HK-2 (cell line): ENCODE results near the gene IRGC.

Experiments used
- DNase-seq: peaks from one replicate; pipeline ENCODE4 v3.0.0-alpha.2; 2018; ENCODE audit not compliant: unreplicated experiment

The IRGC gene

DNA sequence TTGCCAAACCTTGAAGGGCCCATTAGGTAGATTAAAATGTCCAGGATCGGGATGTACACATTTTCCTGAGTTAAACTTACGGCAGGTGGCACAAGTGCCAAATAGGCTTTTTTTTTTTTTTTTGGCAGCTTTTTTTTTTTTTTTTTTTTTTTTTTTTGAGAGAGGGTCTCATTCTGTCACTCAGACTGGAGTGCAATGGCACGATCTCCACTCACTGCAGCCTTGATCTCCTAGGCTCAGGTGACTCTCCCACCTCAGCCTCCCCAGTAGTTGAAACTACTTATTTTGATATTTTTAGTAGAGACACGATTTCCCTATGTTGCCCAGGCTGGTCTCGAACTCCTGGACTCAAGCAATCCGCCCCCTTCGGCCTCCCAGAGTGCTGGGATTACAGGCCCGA, 9.0 kb downstream of the IRGC start:
- DNase-seq = no peak

DNA sequence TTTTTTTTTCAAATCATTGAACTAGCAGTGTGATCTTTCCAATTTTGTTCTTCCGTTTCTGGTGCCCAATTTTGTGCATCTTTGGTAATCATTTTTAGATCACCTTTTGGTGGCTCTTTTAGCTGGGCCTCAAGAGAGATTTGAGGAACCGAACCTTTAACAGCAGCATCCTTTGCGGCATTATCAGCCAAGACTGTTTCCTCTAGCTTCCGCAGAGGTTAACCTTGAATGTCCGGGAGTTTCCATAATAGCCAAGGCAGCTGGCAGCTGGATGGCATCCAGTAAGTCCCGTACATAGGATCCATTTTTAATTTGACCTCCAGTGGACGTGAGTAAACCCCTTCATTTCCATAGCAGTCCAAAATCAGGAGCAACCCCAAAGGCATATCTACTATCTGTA, 9.6 kb downstream of the IRGC start:
- DNase-seq = no peak

DNA sequence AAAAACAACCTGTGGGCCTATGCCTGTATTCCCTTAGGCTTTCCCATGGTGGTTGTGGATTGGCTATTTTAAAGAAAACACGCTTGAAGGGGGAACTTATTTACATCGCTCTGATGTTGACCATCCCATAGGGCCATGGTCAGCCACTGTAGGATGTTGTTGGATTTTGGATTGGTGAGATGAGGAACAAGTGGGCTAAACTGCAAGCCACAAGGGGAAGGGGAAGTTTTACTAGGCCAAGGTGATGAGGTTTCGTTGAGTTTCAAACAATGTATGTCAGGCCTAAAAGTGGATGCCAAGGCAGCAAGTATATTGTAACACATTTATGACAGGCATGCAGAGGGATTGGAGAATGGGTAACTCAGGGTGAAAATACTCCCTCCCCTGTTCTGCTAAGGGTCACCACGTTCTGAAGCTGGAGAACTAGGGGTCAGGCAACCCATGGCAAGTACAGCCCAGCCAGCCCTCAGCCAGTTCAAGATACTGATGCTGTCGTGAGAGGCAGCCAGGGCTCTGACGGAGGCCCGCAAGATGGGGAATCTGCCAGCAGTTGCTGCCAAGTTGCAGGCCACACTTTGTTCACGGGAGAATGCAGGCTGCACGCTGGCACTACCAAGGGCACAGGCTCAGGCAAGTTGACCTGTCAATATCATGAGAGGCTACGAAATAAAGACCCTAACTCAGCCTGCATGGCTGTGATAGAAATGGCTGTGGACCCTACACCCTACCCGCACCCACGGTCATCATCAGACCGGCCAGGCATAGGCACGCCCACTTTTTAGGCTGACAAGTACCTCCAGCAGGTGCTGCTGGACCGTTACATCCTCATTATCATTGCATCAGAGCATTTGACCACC, 11.1 kb downstream of the IRGC start:
- no peak for DNase-seq

DNA sequence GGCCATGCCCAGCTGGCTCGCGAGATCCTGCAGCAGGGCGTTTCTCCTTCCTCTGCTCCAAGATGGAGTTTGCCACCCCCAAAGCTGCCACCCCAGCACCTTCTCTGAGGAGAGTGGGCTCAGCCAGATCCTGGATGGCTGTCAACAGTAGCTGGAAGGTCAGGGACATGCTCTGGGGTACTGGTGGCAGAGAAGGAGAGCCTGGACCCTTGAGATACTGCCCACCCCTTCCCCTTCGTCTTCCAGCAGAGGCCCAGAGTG, 11.6 kb downstream of the IRGC start:
- no peak for DNase-seq

DNA sequence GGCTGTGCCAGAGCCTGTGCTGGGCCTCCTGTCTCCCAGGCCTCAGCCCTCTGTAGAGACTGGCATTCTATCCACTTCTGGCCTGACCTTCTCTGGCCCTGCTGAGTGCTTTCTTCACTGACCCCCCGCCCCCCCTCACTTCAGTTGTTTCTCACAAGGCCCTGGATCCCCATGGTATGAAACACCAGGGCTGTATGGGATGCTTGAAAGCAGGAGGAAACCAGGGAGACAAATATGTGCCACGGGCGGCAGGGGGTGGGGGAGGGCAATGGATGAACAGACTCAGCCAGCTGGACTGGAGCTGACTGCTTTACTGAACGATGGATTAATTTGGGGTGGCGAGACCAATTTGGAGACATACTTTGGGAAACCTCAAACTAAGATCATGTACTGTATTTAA, 14.0 kb downstream of the IRGC start:
- no peak for DNase-seq

DNA sequence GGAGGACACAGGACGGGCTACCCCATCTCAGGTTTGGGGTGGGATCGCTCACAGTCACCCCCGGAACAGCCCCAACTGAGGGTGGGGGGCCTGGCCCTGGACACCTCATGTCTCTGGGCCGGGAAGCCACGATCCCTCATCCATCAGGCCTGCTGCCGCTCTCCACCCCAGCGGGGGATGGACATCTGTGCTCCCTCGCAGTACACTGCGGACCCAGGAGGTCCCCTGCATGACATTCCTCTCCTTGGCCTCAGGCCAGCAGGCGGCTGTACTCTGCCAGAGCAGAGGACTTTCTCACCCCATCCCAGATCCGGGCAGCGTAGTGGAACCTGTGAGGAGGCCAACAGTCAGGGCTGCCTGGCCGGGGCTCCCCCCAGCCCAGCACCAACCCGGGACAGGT, 15.5 kb downstream of the IRGC start:
- DNase-seq = no peak

DNA sequence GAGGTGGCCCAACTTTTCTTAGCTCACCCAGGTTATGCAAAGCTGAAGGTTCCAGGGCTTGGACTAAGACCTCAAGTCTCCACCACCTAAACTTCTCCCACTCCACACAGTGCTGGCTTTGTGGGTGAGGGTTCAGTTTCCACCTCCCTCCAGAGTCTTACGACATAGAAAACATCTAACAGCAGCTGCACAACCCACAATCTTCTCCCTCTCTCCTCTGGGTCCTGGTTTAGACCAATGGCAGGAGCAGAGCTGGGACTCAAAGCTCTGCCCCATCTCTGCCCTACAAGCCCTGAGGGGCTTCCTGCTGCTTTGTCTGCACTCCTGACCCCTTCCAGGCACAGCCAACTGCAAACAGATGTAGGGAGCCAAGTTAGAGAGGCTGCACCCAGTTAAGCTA, 16.0 kb downstream of the IRGC start:
- DNase-seq = no peak

DNA sequence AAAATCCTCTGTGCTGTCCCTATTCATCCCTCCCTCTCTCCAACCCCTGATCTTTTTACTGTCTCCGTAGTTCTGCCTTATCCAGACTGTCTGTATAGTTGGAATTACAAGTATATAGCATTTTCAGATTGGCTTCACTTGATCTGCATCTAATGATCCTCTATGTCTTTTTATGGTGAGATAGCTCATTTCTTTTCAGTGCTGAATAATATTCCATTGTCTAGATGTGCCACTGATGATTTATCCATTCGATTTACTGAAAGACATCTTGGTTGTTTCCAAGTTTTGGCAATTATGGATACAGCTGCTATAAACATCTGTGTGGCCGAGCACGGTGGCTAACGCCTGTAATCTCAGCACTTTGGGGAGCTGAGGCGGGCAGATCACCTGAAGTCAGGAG, 19.1 kb downstream of the IRGC start:
- DNase-seq = no peak

DNA sequence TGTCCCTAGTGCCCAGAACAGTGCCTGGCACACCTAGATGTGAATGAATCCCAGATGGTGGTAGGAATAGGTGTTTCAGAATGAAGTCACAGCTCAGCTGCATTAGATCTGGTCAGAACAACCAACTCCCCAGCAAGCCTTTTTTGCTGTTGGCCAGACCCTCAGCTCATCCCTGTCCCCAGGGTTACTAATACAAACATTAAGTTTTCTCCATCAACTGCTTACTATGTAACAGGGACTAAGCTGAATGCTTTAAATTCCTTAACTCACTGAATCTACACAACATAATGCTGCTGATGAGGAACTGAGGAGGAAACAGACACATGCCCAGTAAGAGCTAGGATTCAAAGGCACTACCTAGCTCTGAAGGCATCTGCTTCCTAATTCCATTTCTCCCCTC, 20.1 kb downstream of the IRGC start:
- no peak for DNase-seq

DNA sequence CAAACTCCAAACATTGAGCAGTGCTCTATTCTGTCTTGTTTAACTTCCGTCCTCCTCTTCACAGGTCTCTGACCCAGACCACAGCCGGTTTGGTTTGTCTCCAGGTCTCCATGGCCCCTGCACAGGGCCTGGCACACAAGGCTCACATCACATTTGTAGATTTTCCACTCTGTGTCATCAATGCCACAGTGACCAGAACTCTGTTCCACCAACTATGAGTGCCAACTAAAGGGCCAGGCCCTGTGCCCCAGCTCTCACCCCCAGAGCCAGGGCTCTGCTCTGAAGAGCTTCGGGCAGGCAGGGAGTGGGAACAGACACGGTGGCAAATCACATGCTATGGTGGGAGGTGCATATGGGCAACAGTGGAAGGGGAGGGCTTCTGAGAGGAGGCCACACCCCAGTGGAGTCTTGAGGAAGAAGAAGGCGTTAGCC, 22.9 kb downstream of the IRGC start:
- no peak for DNase-seq

DNA sequence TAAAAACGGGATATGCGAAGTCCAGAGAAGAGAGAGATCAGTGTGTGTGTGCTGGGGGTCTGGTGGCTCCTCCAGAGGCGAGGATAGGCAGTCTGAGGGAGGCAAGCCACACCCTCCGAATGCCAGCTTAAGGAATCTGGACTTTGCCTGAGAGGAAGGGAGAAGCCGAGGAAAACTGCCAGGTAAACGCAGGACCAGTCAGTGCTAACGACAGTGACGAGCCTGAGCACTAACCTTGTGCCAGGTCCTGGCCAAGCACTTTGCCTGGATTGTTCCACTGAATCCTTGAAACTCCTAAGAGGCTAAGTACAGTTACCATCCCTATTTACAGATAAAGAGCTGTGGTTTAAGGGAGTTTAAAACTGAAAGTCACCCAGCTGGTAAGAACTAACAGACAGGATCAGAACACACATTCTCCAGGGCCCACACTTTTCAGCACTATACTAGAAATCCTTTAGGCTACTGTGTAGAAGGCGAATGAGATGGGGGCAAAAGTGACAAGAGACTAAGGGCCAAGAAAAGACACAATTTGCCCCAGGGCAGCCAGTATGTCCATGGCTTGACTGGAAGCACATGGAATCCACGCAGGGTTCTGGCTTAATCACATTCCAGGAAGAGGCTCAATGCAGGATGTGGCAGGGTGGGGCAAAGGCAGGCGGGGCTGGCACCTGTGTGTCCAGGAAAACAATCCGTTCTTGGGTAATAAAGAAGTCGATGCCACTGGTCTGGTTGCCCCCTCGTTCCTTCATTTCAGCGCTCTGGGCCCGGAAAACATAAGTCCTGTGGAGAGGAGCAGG, 23.8 kb downstream of the IRGC start:
- no peak for DNase-seq

DNA sequence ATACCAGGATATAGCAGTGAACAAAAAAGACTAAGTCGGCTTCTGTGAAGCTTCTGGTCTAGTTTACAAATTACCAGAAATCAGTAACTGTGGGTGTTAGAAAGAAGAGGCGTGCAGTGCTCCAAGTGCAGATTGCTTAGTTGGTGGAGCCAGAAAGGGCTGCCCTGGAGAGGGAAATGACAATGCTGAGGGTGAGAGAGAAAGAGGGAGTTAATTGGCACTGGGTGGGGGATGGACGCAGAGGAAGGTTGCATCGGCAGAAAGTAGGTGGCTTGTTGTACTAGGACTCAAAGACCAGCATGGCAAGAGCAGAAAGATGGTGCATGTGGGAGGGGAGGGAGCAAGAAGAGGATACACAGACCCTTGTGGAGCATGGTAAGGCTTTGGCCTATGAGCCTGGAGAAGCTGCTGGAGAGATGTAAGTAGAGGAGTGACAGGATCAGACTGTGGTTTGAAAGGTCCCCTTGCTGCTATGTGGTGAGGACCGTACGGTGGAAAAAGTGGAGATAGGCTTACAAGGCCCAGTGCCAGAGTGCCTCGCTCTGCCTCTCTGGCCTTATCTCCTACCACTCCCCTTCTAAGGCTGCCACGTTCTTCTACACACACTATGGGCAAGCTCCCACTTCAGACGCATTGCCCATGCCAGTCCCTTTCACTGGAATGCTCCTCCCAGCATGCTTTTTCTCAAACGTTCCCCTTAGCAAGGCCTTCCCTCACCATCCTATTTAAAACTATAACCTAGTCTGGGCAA, 25.4 kb downstream of the IRGC start:
- no peak for DNase-seq

DNA sequence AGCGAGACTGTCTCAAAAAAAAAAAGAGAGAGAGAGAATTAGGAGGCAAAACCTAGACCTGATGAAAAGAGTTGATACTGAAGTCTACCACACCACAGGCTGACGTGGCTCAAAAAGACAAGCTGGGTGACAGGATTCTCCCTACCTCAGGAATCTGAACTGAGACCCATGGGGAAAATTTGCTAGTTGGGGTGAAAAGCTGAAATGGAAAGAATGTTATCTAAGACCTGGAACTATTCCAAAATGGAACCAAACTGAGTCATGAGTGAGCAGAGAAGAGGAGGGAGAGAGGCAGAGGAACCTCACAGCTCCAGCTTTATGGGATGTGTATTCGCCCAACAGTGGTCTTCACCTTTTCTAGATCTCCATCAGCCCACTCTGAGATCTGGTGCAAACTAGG, 27.2 kb downstream of the IRGC start:
- DNase-seq = no peak

DNA sequence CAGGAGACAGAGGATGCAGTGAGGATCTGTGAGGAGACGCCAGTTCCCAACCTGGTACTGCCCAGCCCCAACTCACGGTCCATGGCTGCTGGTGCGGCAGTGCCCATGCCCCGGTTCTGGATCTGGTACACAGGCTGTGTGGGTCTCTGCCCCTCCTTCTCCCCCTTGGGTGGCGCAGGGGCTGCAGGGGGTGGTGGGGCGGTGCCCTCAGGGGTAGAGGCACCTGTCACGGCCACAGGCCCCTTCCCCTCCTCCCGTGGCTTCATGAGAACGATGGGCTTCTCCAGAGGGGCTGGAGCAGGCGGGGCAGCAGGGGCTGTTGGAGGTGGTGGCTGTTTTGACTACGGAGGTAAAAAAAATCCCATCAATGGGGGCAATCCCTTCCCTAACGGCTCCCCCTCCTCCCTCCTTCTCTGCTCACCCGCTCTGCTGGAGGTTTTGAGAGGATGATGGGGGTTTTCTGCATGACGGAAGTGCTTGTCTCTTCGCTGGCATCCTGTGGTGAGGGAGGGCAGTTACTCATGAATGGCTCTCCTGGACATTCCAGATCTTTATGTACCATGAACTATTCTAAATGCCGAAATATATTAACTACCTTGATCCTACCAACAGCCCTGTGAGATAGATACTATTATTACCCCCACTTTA, 31.8 kb downstream of the IRGC start:
- DNase-seq = peak; percentile 51

DNA sequence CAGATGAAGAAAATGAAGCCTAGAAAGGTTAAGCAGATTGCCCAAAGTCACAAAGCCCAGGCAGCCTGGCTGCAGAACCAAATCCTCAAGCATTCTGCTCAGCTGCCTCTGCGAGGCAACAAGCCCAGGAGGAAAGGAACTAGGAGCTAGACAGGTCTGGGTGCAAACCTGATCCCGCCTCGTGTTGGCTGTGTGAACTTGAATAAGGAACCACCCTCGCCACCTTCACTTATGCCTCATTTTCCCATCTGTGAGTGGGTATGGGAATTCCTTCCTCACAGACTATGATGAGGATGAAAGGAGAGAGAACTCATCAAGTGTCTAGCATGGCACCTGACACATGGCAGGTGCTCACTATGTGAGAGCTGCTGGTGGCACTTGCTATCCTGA, 32.3 kb downstream of the IRGC start:
- DNase-seq = no peak

DNA sequence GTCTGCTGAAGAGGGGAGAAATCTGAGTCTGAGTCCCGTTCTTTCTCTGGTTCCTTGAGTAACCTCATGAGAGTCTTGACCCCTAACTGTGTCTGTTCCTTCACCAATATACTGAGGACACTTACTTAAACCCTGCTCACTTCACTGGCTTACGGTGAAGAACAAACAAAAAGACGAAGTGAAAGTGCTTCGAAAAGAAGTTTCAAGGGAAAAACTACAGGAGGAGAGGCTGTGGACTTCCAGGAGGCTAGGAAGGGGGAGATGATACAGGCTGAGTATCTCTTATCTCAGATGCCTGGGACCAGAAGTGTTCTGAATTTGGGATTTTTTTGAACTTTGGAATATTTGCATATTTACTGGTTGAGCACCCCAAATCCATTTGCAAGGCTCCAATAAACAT, 32.8 kb downstream of the IRGC start:
- no peak for DNase-seq

DNA sequence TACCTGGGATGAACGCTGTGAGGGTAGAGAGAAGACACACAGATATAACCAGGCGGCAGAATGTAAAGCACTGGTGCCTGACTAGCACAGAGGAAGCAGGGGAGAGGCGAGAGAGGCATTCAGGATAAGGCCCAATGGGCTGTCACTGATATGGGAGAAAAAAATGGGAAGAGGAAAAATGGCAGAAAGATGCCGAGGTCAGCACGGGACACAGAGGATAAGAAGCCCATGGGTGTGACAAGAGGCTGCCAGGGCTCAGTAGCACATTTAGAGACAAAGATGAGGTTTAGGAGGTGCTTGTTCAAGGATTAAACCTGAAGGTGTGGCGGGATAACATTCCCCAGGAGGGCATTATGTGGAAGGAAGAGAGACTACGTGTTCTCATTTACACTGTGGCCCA, 33.3 kb downstream of the IRGC start:
- no peak for DNase-seq

DNA sequence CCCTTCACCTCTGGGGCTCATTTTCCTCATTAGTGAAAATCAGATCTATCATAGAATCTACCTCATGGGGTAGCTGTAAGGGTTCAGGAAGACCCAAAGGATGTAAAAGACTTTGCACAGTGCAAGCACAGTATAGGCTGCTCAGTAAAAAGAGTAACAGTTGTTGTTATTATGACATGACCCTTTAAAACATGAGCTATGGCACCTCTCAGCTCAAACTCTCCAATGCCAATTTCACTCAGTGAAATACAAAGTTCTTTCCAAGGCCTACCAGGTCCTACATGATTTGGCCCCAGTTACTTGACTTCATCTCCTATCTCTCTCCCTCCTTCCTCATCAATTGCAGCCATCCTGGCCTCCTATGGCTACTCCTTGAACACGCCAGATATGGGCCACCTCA, 34.0 kb downstream of the IRGC start:
- no peak for DNase-seq

DNA sequence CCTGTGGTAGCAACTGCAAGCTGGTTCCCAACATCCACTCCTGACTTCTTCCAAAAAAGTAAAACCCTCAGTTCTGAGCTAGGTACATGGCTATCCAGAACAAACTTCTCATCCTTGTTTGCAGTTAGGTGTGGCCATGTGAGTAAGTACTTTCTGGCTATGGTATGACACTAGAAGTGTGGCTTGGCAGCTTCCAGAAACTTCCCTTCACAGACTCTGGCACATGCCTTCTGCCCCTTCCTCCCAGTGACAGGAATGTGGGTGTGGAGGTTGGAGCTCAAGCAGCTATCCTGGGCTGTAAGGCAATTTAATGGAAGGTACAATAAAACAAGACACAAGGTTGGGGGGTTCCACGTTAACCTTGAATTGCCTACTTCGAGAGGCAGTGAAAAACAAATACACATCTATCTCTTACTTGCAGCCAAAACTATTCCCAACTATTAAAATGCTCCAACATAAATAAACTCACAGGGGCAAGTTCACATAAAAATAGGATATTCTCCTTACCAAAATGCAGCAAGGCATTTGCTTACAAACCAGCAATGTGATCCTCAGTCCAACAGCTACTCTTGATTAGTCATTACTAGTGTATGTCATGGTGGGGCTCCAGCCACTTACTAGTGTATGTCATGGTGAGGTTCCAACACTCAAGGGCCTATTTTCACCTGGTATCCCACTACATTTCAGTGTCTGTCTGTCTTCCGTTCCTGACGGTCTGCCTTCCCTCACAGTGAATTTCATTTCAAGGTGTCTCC, 35.8 kb downstream of the IRGC start:
- no peak for DNase-seq

DNA sequence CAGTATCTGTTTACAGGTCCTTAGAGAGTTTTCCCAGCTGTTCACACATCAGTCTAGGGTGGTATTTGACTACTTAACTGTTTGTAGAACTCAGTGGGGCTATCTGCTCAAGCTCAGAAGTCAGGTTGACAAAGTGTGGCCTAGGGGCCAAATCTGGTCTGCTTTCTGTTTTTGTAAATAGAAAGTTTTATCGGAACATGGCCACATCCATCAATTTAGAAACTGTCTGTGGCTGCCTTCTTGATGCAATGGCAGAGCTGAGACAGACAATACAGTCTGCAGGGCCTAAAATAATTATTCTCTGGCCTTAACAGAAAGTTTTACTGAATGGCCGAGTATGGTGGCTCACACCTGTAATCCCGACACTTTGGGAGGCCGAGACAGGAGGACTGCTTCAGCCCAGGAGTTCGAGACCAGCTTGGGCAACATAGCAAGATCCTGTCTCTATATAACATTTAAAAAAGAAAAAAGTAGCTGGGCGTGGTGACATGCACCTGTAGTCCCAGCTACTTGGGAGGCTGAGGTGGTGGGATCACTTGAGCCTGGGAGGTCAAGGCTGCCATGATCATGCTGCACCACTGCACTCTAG, 36.5 kb downstream of the IRGC start:
- no peak for DNase-seq

DNA sequence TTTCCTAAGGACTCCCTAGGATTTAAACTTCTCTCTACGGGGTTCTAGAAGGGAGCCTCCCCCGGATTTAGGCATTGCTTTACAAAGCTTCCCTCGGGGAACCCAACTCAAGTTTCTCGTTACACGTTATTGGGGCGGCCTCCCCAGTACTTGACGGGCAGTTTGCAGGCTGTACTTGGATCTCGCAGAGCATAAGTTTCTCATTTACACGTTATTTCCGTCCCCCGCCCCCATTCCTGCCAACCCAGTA, 38.3 kb downstream of the IRGC start:
- no peak for DNase-seq
